ENCODE data around the gene FBXO45. TPM values are rescaled to one million over a fixed set of nuclear protein-coding genes. Genes with fewer than 3 reads are reported as not detected.

The FBXO45 gene
- total and polyA plus RNA-seq, 9 of the 15 experiments (the other 6 are each of a cell fraction or from before 2014, with no cell fraction given): 15.2 to 52.8 (median 37.0) TPM

DNA sequence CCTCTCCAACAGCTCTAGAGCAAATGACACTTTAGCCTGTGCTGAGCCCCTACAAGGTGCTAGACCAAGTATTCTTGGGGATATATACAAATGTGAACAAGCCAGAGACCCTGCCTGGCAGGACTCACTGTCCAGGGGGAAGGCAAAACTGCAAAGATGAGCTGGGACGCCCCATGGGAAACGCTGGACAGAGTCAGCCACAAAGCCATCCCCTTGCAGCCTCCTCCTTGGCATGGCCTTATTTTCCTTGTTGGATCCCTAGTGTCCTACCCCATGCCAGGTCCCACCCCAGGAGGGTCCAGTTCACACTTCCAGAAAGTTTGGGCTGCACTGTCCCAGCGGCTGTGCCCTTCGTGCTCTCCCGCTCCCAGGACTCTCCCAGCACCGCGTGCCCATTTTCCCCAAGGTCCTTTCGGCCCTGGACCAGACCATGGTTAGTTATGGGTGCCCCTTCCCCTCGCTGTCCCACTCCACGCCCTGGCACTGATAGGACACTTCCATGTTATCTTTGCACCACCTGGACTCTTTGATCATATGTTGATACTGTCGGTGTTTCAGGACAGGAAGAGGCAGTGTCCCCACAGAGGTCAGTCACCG lies 65.2 kb downstream of the FBXO45 start (continued):
- TF ChIP-seq, protein P1, sequence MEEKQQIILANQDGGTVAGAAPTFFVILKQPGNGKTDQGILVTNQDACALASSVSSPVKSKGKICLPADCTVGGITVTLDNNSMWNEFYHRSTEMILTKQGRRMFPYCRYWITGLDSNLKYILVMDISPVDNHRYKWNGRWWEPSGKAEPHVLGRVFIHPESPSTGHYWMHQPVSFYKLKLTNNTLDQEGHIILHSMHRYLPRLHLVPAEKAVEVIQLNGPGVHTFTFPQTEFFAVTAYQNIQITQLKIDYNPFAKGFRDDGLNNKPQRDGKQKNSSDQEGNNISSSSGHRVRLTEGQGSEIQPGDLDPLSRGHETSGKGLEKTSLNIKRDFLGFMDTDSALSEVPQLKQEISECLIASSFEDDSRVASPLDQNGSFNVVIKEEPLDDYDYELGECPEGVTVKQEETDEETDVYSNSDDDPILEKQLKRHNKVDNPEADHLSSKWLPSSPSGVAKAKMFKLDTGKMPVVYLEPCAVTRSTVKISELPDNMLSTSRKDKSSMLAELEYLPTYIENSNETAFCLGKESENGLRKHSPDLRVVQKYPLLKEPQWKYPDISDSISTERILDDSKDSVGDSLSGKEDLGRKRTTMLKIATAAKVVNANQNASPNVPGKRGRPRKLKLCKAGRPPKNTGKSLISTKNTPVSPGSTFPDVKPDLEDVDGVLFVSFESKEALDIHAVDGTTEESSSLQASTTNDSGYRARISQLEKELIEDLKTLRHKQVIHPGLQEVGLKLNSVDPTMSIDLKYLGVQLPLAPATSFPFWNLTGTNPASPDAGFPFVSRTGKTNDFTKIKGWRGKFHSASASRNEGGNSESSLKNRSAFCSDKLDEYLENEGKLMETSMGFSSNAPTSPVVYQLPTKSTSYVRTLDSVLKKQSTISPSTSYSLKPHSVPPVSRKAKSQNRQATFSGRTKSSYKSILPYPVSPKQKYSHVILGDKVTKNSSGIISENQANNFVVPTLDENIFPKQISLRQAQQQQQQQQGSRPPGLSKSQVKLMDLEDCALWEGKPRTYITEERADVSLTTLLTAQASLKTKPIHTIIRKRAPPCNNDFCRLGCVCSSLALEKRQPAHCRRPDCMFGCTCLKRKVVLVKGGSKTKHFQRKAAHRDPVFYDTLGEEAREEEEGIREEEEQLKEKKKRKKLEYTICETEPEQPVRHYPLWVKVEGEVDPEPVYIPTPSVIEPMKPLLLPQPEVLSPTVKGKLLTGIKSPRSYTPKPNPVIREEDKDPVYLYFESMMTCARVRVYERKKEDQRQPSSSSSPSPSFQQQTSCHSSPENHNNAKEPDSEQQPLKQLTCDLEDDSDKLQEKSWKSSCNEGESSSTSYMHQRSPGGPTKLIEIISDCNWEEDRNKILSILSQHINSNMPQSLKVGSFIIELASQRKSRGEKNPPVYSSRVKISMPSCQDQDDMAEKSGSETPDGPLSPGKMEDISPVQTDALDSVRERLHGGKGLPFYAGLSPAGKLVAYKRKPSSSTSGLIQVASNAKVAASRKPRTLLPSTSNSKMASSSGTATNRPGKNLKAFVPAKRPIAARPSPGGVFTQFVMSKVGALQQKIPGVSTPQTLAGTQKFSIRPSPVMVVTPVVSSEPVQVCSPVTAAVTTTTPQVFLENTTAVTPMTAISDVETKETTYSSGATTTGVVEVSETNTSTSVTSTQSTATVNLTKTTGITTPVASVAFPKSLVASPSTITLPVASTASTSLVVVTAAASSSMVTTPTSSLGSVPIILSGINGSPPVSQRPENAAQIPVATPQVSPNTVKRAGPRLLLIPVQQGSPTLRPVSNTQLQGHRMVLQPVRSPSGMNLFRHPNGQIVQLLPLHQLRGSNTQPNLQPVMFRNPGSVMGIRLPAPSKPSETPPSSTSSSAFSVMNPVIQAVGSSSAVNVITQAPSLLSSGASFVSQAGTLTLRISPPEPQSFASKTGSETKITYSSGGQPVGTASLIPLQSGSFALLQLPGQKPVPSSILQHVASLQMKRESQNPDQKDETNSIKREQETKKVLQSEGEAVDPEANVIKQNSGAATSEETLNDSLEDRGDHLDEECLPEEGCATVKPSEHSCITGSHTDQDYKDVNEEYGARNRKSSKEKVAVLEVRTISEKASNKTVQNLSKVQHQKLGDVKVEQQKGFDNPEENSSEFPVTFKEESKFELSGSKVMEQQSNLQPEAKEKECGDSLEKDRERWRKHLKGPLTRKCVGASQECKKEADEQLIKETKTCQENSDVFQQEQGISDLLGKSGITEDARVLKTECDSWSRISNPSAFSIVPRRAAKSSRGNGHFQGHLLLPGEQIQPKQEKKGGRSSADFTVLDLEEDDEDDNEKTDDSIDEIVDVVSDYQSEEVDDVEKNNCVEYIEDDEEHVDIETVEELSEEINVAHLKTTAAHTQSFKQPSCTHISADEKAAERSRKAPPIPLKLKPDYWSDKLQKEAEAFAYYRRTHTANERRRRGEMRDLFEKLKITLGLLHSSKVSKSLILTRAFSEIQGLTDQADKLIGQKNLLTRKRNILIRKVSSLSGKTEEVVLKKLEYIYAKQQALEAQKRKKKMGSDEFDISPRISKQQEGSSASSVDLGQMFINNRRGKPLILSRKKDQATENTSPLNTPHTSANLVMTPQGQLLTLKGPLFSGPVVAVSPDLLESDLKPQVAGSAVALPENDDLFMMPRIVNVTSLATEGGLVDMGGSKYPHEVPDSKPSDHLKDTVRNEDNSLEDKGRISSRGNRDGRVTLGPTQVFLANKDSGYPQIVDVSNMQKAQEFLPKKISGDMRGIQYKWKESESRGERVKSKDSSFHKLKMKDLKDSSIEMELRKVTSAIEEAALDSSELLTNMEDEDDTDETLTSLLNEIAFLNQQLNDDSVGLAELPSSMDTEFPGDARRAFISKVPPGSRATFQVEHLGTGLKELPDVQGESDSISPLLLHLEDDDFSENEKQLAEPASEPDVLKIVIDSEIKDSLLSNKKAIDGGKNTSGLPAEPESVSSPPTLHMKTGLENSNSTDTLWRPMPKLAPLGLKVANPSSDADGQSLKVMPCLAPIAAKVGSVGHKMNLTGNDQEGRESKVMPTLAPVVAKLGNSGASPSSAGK (IDR thresholded peaks at IDR 0.05): peak; percentile 74
- TF ChIP-seq, protein P2, sequence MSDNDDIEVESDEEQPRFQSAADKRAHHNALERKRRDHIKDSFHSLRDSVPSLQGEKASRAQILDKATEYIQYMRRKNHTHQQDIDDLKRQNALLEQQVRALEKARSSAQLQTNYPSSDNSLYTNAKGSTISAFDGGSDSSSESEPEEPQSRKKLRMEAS (CRISPR knock-in tag; IDR thresholded peaks at IDR 0.05): peak; percentile 54; the same call in 1 of the 2 replicates
- TF ChIP-seq SIRT6 (IDR thresholded peaks at IDR 0.05; ENCODE audit: low read depth, low read length): no peak
- TF ChIP-seq ZNF695 (CRISPR knock-in tag; IDR thresholded peaks at IDR 0.05): no peak
- TF ChIP-seq CBX3 (IDR thresholded peaks at IDR 0.05; ENCODE audit: borderline replicate concordance in 1 of 2, low read length in 2 of 2): no peak
- no peak for TF ChIP-seq SAFB (IDR thresholded peaks at IDR 0.05; ENCODE audit: borderline replicate concordance, low read depth, low read length)
- no peak for TF ChIP-seq SMARCC2 (IDR thresholded peaks at IDR 0.05; ENCODE audit: low read depth)
- TF ChIP-seq ZNF408 (CRISPR knock-in tag; IDR thresholded peaks at IDR 0.05; ENCODE audit: low read depth): no peak
- TF ChIP-seq, protein P3, sequence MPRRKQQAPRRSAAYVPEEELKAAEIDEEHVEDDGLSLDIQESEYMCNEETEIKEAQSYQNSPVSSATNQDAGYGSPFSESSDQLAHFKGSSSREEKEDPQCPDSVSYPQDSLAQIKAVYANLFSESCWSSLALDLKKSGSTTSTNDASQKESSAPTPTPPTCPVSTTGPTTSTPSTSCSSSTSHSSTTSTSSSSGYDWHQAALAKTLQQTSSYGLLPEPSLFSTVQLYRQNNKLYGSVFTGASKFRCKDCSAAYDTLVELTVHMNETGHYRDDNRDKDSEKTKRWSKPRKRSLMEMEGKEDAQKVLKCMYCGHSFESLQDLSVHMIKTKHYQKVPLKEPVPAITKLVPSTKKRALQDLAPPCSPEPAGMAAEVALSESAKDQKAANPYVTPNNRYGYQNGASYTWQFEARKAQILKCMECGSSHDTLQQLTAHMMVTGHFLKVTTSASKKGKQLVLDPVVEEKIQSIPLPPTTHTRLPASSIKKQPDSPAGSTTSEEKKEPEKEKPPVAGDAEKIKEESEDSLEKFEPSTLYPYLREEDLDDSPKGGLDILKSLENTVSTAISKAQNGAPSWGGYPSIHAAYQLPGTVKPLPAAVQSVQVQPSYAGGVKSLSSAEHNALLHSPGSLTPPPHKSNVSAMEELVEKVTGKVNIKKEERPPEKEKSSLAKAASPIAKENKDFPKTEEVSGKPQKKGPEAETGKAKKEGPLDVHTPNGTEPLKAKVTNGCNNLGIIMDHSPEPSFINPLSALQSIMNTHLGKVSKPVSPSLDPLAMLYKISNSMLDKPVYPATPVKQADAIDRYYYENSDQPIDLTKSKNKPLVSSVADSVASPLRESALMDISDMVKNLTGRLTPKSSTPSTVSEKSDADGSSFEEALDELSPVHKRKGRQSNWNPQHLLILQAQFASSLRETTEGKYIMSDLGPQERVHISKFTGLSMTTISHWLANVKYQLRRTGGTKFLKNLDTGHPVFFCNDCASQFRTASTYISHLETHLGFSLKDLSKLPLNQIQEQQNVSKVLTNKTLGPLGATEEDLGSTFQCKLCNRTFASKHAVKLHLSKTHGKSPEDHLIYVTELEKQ (CRISPR knock-in tag; IDR thresholded peaks at IDR 0.05): no peak
- TF ChIP-seq XRCC3 (IDR thresholded peaks at IDR 0.05): no peak
- TF ChIP-seq MTA3 (IDR thresholded peaks at IDR 0.05; ENCODE audit: borderline replicate concordance): peak; percentile 47; the same call in 1 of the 2 replicates
